ENCODE measurements around the gene CHKA.

GRCh38 chr11:68128682-68129327 is 7.6 kb upstream of the CHKA start:
- no peak for TF ChIP-seq POLR2AphosphoS5 (IDR thresholded peaks at IDR 0.05; ENCODE audit: low read depth, low read length)
- no peak for TF ChIP-seq REST (IDR thresholded peaks at IDR 0.05; ENCODE audit: insufficient read depth in 1 of 2, low read depth in 2 of 2, low read length in 2 of 2)
